GM18520 (cell line): ENCODE measurements around the gene DRICH1.
"Not testable (repeated sequence)": the region's sequence is repeated elsewhere in the genome, so short reads cannot be mapped to it uniquely, and the experiment has no call there.

Experiments used
- ATAC-seq: cut with Tn5 transposase; IDR thresholded peaks from one replicate; pipeline ENCODE4 v1.9.1; 2021; ENCODE audit not compliant: unreplicated experiment

The DRICH1 gene

GRCh38 chr22:23632178-23632577 lies at the start of gene DRICH1:
Gene DRICH1 (minus strand): TSS chr22:23632321. CDS start chr22:23632023, 298 bp downstream.
- ATAC-seq = no peak

GRCh38 chr22:23681026-23681809 lies 49.1 kb upstream of the DRICH1 start:
- ATAC-seq = no peak

- no peak for ATAC-seq
Measured at GRCh38 chr22:23678133-23678532, 46.0 kb upstream of the DRICH1 start.

- ATAC-seq = no peak
Measured at GRCh38 chr22:23677701-23677995, 45.5 kb upstream of the DRICH1 start.

GRCh38 chr22:23676841-23677700 lies 45.0 kb upstream of the DRICH1 start:
- ATAC-seq = not testable (repeated sequence)

- ATAC-seq = no peak
Measured at GRCh38 chr22:23675502-23676415, 43.6 kb upstream of the DRICH1 start.

- ATAC-seq = not testable (repeated sequence)
Measured at GRCh38 chr22:23674886-23675501, 42.9 kb upstream of the DRICH1 start.

- ATAC-seq = no peak
Measured at GRCh38 chr22:23673826-23674690, 41.9 kb upstream of the DRICH1 start.

GRCh38 chr22:23673050-23673620 lies 41.0 kb upstream of the DRICH1 start:
- no peak for ATAC-seq

- not testable (repeated sequence) for ATAC-seq
Measured at GRCh38 chr22:23672307-23673049, 40.4 kb upstream of the DRICH1 start.

- ATAC-seq = not testable (repeated sequence)
Measured at GRCh38 chr22:23671387-23671786, 39.3 kb upstream of the DRICH1 start.

GRCh38 chr22:23670378-23671295 lies 38.5 kb upstream of the DRICH1 start:
- ATAC-seq = no peak

- not testable (repeated sequence) for ATAC-seq
Measured at GRCh38 chr22:23660381-23660780, 28.3 kb upstream of the DRICH1 start.

GRCh38 chr22:23657727-23658126 lies 25.6 kb upstream of the DRICH1 start:
- no peak for ATAC-seq

GRCh38 chr22:23655891-23656475 lies 23.9 kb upstream of the DRICH1 start:
- no peak for ATAC-seq

- no peak for ATAC-seq
Measured at GRCh38 chr22:23652711-23653110, 20.6 kb upstream of the DRICH1 start.

- no peak for ATAC-seq
Measured at GRCh38 chr22:23652286-23652685, 20.2 kb upstream of the DRICH1 start.
